HepG2 (cell line): ENCODE measurements around the gene DLST. TPM values are rescaled to one million over a fixed set of nuclear protein-coding genes. Genes with fewer than 3 reads are reported as not detected.
A peak's percentile ranks its signal among the peaks of the same experiment; 100 is the strongest.

ENCODE experiments used
- ATF7-NPFF ChIP-seq: sonication (generic); formaldehyde crosslinking; IDR thresholded peaks from 2 replicates; pipeline ENCODE4 v1.8.1; 2023; ENCODE audit warnings: mild to moderate bottlenecking, low read depth, missing genetic modification reagents, moderate library complexity
- DRAP1 ChIP-seq: IDR thresholded peaks from 2 replicates; pipeline ENCODE4 v1.6.1; 2016; ENCODE audit warnings: missing genetic modification reagents, missing compliant biosample characterization
- DZIP1 ChIP-seq: sonication (generic); formaldehyde crosslinking; IDR thresholded peaks from 2 replicates; pipeline ENCODE4 v1.5.0; 2020; ENCODE audit warnings: mild to moderate bottlenecking, missing genetic modification reagents
- HNRNPH1 ChIP-seq: fragments of 200-400 bp; formaldehyde crosslinking; optimal IDR thresholded peaks from 2 replicates; pipeline ENCODE3; 2017; ENCODE audit warnings: mild to moderate bottlenecking, low read depth, low read length
- KDM3A ChIP-seq: IDR thresholded peaks from 2 replicates; pipeline ENCODE4 v1.6.1; 2018; ENCODE audit warnings: low read depth, missing compliant biosample characterization
- MYNN ChIP-seq: sonication (generic); formaldehyde crosslinking; IDR thresholded peaks from 2 replicates; pipeline ENCODE4 v1.4.0; 2020; ENCODE audit warnings: mild to moderate bottlenecking, low read depth, missing genetic modification reagents
- NR2C2 ChIP-seq: sonication (generic); formaldehyde crosslinking; IDR thresholded peaks from 2 replicates; pipeline ENCODE4 v1.4.0; 2020; ENCODE audit warnings: missing genetic modification reagents, mild to moderate bottlenecking, moderate library complexity, borderline replicate concordance
- POLR2G ChIP-seq: fragments of 200-400 bp; formaldehyde crosslinking; IDR thresholded peaks from 2 replicates; pipeline ENCODE4 v1.6.1; 2018; ENCODE audit warnings: mild to moderate bottlenecking, low read depth, low read length, moderate library complexity
- REXO4 ChIP-seq: sonication (generic); formaldehyde crosslinking; IDR thresholded peaks from 2 replicates; pipeline ENCODE4 v1.8.0; 2022; ENCODE audit warnings: missing genetic modification reagents, mild to moderate bottlenecking, borderline replicate concordance
- RFXAP ChIP-seq: sonication (generic); formaldehyde crosslinking; IDR thresholded peaks from 2 replicates; pipeline ENCODE4 v1.4.0; 2020; ENCODE audit warnings: missing genetic modification reagents, borderline replicate concordance
- THAP8 ChIP-seq: sonication (generic); formaldehyde crosslinking; IDR thresholded peaks from 2 replicates; pipeline ENCODE4 v1.5.1; 2020; ENCODE audit warnings: missing genetic modification reagents, mild to moderate bottlenecking, borderline replicate concordance
- U2AF2 ChIP-seq: fragments of 200-400 bp; formaldehyde crosslinking; IDR thresholded peaks from 2 replicates; pipeline ENCODE4 v1.6.1; 2017; ENCODE audit warnings: low read depth, mild to moderate bottlenecking, low read length
- UBTF ChIP-seq: sonication (generic); formaldehyde crosslinking; IDR thresholded peaks from 2 replicates; pipeline ENCODE4 v1.4.0; 2020; ENCODE audit warnings: mild to moderate bottlenecking, missing genetic modification reagents
- ZBTB37 ChIP-seq: sonication (generic); formaldehyde crosslinking; IDR thresholded peaks from 2 replicates; pipeline ENCODE4 v1.4.0; 2020; ENCODE audit warnings: mild to moderate bottlenecking, missing genetic modification reagents
- ZFP36L2 ChIP-seq: sonication (generic); formaldehyde crosslinking; IDR thresholded peaks from 2 replicates; pipeline ENCODE4 v1.4.0; 2020; ENCODE audit warnings: missing genetic modification reagents
- ZFP82 ChIP-seq: sonication (generic); formaldehyde crosslinking; IDR thresholded peaks from 2 replicates; pipeline ENCODE4 v1.5.1; 2020; ENCODE audit warnings: mild to moderate bottlenecking, missing genetic modification reagents, borderline replicate concordance
- ZFX ChIP-seq: sonication (generic); formaldehyde crosslinking; IDR thresholded peaks from 2 replicates; pipeline ENCODE4 v1.4.0; 2020; ENCODE audit warnings: mild to moderate bottlenecking, low read depth, missing genetic modification reagents, moderate library complexity
- ZNF205 ChIP-seq: IDR thresholded peaks from 2 replicates; pipeline ENCODE4 v1.6.1; 2018; ENCODE audit warnings: missing biosample characterization, missing genetic modification reagents
- ZNF274 ChIP-seq: sonication (generic); formaldehyde crosslinking; IDR thresholded peaks from 2 replicates; pipeline ENCODE4 v1.5.1; 2020; ENCODE audit warnings: mild to moderate bottlenecking, missing genetic modification reagents
- ZNF3 ChIP-seq: IDR thresholded peaks from 2 replicates; pipeline ENCODE4 v1.7.0; 2017; ENCODE audit warnings: inconsistent platforms
- ZNF441 ChIP-seq: sonication (generic); formaldehyde crosslinking; IDR thresholded peaks from 2 replicates; pipeline ENCODE4 v1.7.0; 2021; ENCODE audit warnings: missing genetic modification reagents, borderline replicate concordance
- ZNF546 ChIP-seq: sonication (generic); formaldehyde crosslinking; conservative IDR thresholded peaks from 2 replicates; pipeline ENCODE4 v1.8.1; 2023; ENCODE audit warnings: mild to moderate bottlenecking, missing genetic modification reagents
- ZNF749 ChIP-seq: sonication (generic); formaldehyde crosslinking; IDR thresholded peaks from 2 replicates; pipeline ENCODE4 v1.8.0; 2022; ENCODE audit warnings: mild to moderate bottlenecking, missing genetic modification reagents, moderate library complexity, borderline replicate concordance
- ZNF776 ChIP-seq: sonication (generic); formaldehyde crosslinking; IDR thresholded peaks from 2 replicates; pipeline ENCODE4 v1.4.0; 2020; ENCODE audit warnings: mild to moderate bottlenecking, missing genetic modification reagents
- polyA plus RNA-seq, 8 experiments: library from polyadenylated mRNA; depleted of rRNA in 3 of 8; stranded (reverse) in 7 of 8; unstranded in 1 of 8; fragments of >200 nt; fragmentation: Illumina TruSeq in 4 of 8; extraction: Trizol in 4 of 8; gene quantifications; 2 replicates each; pipeline versions ENCODE4 v1.2.1 to v1.2.3, GENCODE V29; 2011 to 2016; ENCODE audit warnings: low read depth in 4 of 8, missing spikeins in 1 of 8, mixed read lengths in 1 of 8; ENCODE audit not compliant: insufficient read depth in 1 of 8
- total RNA-seq, 5 experiments: library from RNA; depleted of rRNA; stranded (reverse); fragments of >200 nt; fragmentation: Illumina TruSeq; extraction: Trizol; gene quantifications; 2 replicates each; pipeline ENCODE4 v1.2.3, GENCODE V29; 2016; ENCODE audit warnings: low read depth in 1 of 5

The DLST gene
- total and polyA plus RNA-seq, 2 of the 13 experiments (the other 11 are each of a cell fraction or from before 2014, with no cell fraction given) = 56.5 to 94.3 TPM

- TF ChIP-seq ZBTB37 (CRISPR knock-in tag) (no peak), ZFP82 (CRISPR knock-in tag) (0 out of 2 replicates have a peak, but pooled peaks have one; percentile 24), THAP8 (CRISPR knock-in tag) (no peak), ZNF205 (0 out of 2 replicates have a peak, but pooled peaks have one; percentile 46), U2AF2 (no peak), UBTF (CRISPR knock-in tag) (0 out of 2 replicates have a peak, but pooled peaks have one; percentile 18), HNRNPH1 (no peak), ZFP36L2 (CRISPR knock-in tag) (no peak), NR2C2 (CRISPR knock-in tag) (peak; percentile 88), ZNF546 (CRISPR knock-in tag) (no peak), ZNF749 (CRISPR knock-in tag) (peak; percentile 33; the same call in 1 of the 2 replicates), RFXAP (CRISPR knock-in tag) (peak; percentile 66; the same call in 1 of the 2 replicates), ZNF3 (CRISPR knock-in tag) (no peak), MYNN (CRISPR knock-in tag) (no peak), ZNF776 (CRISPR knock-in tag) (no peak), KDM3A (no peak), DRAP1 (0 out of 2 replicates have a peak, but pooled peaks have one; percentile 32), POLR2G (no peak), DZIP1 (CRISPR knock-in tag) (no peak), ZNF274 (CRISPR knock-in tag) (no peak), ATF7-NPFF (CRISPR knock-in tag) (peak; percentile 81; the same call in 1 of the 2 replicates), ZNF441 (peak; percentile 74; the same call in 1 of the 2 replicates), REXO4 (no peak), ZFX (CRISPR knock-in tag) (peak; percentile 93)
Observed at GRCh38 chr14:74898694-74899093, 17.0 kb downstream of the DLST start (continued).
